HepG2 (cell line): ENCODE data around the gene KCNK10. TPM values are rescaled to one million over a fixed set of nuclear protein-coding genes. Genes with fewer than 3 reads are reported as not detected.

Source experiments
- ATAC-seq: fragments of 200-7000 bp; cut with Tn5 transposase; 3 replicates; pipeline ENCODE4 v1.9.1; 2020; ENCODE audit warnings: mild to moderate bottlenecking, moderate library complexity
- BruUV-seq: library from RNA; stranded (reverse); fragments of 400-500 nt; replicated peaks from 2 replicates; lab custom pipeline; 2021; lab: Mats Ljungman, UMichigan
- CTCF ChIA-PET: fragments of 300-600 bp; formaldehyde crosslinking; extraction: SDS; loops from one replicate; lab custom pipeline; 2021; ENCODE audit warnings: low total read pairs, inconsistent platforms, low intra/inter-chr PET ratio; lab: Yijun Ruan, JAX
- POLR2A ChIA-PET: fragments of 350-600 bp; sonication (Branson Sonifier 250); formaldehyde crosslinking; loops from one replicate; lab custom pipeline; 2020; ENCODE audit warnings: antibody characterized with exemption, inconsistent platforms; lab: Yijun Ruan, JAX
- DNase-seq: peaks from one replicate; pipeline ENCODE4 v3.0.0-alpha.2; 2015; ENCODE audit warnings: low spot score
- FAIRE-seq: peaks from 3 replicates; lab custom pipeline; 2011; peaks lifted over from hg19 to GRCh38; lab: Jason Lieb, UNC
- H2AFZ ChIP-seq: one replicate; pipeline ENCODE4 v1.6.1; 2011; ENCODE audit warnings: low read length, inconsistent platforms
- H3K27ac ChIP-seq: fragments of 300-600 bp; 3 replicates; pipeline ENCODE4 v1.8.0; 2011; ENCODE audit warnings: mixed run types, mild to moderate bottlenecking, mixed read lengths, low read length, inconsistent platforms; ENCODE audit not compliant: insufficient read depth; ENCODE audit errors: extremely low read length
- H3K27me3 ChIP-seq, 2 experiments: fragments of 200-600 bp in 1 of 2; 2 replicates in 1 of 2; 3 replicates in 1 of 2; pipeline versions ENCODE4 v1.6.0 to v1.8.0; 2011; ENCODE audit warnings: low read length in 2 of 2, mild to moderate bottlenecking in 2 of 2, moderate library complexity in 2 of 2, inconsistent platforms in 1 of 2; ENCODE audit not compliant: insufficient read depth in 2 of 2, control insufficient read depth in 1 of 2
- H3K36me3 ChIP-seq, 2 experiments: fragments of 200-600 bp in 1 of 2; replicated peaks in 1 of 2; 2 replicates in 1 of 2; 3 replicates in 1 of 2; pipeline versions ENCODE4 v1.5.1 to v1.8.0; 2011; ENCODE audit warnings: low read length in 2 of 2, inconsistent platforms in 1 of 2; ENCODE audit not compliant: insufficient read depth in 2 of 2, control insufficient read depth in 1 of 2
- H3K4me1 ChIP-seq: 2 replicates; pipeline ENCODE4 v1.5.1; 2012; ENCODE audit warnings: low read length, inconsistent platforms; ENCODE audit not compliant: insufficient read depth
- H3K4me2 ChIP-seq: 2 replicates; pipeline ENCODE4 v1.6.0; 2011; ENCODE audit warnings: low read depth, low read length, inconsistent platforms
- H3K4me3 ChIP-seq, 3 experiments: fragments of 200-600 bp in 1 of 3; sonication (generic), shearing (Covaris generic) in 1 of 3; replicated peaks in 1 of 3; 2 replicates each; pipeline ENCODE4 v1.5.1; 2011 to 2016; ENCODE audit warnings: low read length in 3 of 3, inconsistent platforms in 2 of 3, low read depth in 2 of 3, mild to moderate bottlenecking in 2 of 3, control low read depth in 1 of 3, mixed read lengths in 1 of 3; ENCODE audit not compliant: insufficient read depth in 1 of 3
- H3K79me2 ChIP-seq: one replicate; pipeline ENCODE4 v1.6.1; 2011; ENCODE audit warnings: low read length, inconsistent platforms; ENCODE audit not compliant: insufficient read depth
- H3K9ac ChIP-seq: 2 replicates; pipeline ENCODE4 v1.6.0; 2011; ENCODE audit warnings: mild to moderate bottlenecking, low read depth, low read length, inconsistent platforms; ENCODE audit not compliant: insufficient read depth
- H3K9me3 ChIP-seq: 2 replicates; pipeline ENCODE4 v1.5.1; 2012; ENCODE audit warnings: mild to moderate bottlenecking, low read length
- H4K20me1 ChIP-seq: 2 replicates; pipeline ENCODE4 v1.6.0; 2011; ENCODE audit warnings: inconsistent platforms, mild to moderate bottlenecking, low read length, moderate library complexity; ENCODE audit not compliant: insufficient read depth
- AGO1 ChIP-seq: fragments of 200-400 bp; formaldehyde crosslinking; IDR thresholded peaks from 2 replicates; pipeline ENCODE4 v1.6.1; 2017; ENCODE audit warnings: mild to moderate bottlenecking, low read depth, low read length, moderate library complexity; ENCODE audit not compliant: poor library complexity, severe bottlenecking
- BCL3 ChIP-seq: sonication (generic); formaldehyde crosslinking; IDR thresholded peaks from 2 replicates; pipeline ENCODE4 v1.5.1; 2020; ENCODE audit warnings: mild to moderate bottlenecking, missing genetic modification reagents, moderate library complexity
- BCL6 ChIP-seq: IDR thresholded peaks from 2 replicates; pipeline ENCODE4 v1.6.1; 2016; ENCODE audit warnings: missing genetic modification reagents, missing compliant biosample characterization
- CCAR2 ChIP-seq: fragments of 200-400 bp; formaldehyde crosslinking; optimal IDR thresholded peaks from 2 replicates; pipeline ENCODE3; 2018; ENCODE audit warnings: low read depth, mild to moderate bottlenecking, low read length, moderate library complexity
- KLF11 ChIP-seq: IDR thresholded peaks from 2 replicates; pipeline ENCODE4 v1.6.1; 2016; ENCODE audit warnings: missing compliant biosample characterization
- MTA3 ChIP-seq: sonication (generic); formaldehyde crosslinking; IDR thresholded peaks from 2 replicates; pipeline ENCODE4 v1.4.0; 2020; ENCODE audit warnings: missing genetic modification reagents
- PRMT3 ChIP-seq: sonication (generic); formaldehyde crosslinking; IDR thresholded peaks from 2 replicates; pipeline ENCODE4 v1.8.1; 2022; ENCODE audit warnings: low read depth, mild to moderate bottlenecking, moderate library complexity, missing genetic modification reagents, borderline replicate concordance
- PRPF4 ChIP-seq: fragments of 200-400 bp; formaldehyde crosslinking; IDR thresholded peaks from 2 replicates; pipeline ENCODE4 v1.6.1; 2016; ENCODE audit warnings: low read length, low read depth; ENCODE audit not compliant: poor library complexity, severe bottlenecking
- SALL1 ChIP-seq: sonication (generic); formaldehyde crosslinking; IDR thresholded peaks from 2 replicates; pipeline ENCODE4 v1.8.0; 2022; ENCODE audit warnings: mild to moderate bottlenecking, missing genetic modification reagents
- U2AF1 ChIP-seq: fragments of 200-400 bp; formaldehyde crosslinking; optimal IDR thresholded peaks from 2 replicates; pipeline ENCODE3; 2017; ENCODE audit warnings: mild to moderate bottlenecking, low read depth, low read length
- ZBTB20 ChIP-seq: sonication (generic); formaldehyde crosslinking; IDR thresholded peaks from 2 replicates; pipeline ENCODE4 v1.8.1; 2023; ENCODE audit warnings: missing genetic modification reagents, low read depth, mild to moderate bottlenecking, borderline replicate concordance
- ZNF136 ChIP-seq: sonication (generic); formaldehyde crosslinking; IDR thresholded peaks from 2 replicates; pipeline ENCODE4 v1.8.1; 2022; ENCODE audit warnings: low read depth, mild to moderate bottlenecking, moderate library complexity, missing genetic modification reagents
- ZNF326 ChIP-seq: sonication (generic); formaldehyde crosslinking; IDR thresholded peaks from 2 replicates; pipeline ENCODE4 v1.4.0; 2020; ENCODE audit warnings: missing genetic modification reagents, borderline replicate concordance
- ZNF383 ChIP-seq: sonication (generic); formaldehyde crosslinking; IDR thresholded peaks from 2 replicates; pipeline ENCODE4 v1.4.0; 2020; ENCODE audit warnings: missing genetic modification reagents, mild to moderate bottlenecking, borderline replicate concordance
- ZNF460 ChIP-seq: sonication (generic); formaldehyde crosslinking; IDR thresholded peaks from 2 replicates; pipeline ENCODE4 v1.5.1; 2020; ENCODE audit warnings: missing genetic modification reagents, mild to moderate bottlenecking, borderline replicate concordance
- ZNF749 ChIP-seq: sonication (generic); formaldehyde crosslinking; IDR thresholded peaks from 2 replicates; pipeline ENCODE4 v1.8.0; 2022; ENCODE audit warnings: mild to moderate bottlenecking, missing genetic modification reagents, moderate library complexity, borderline replicate concordance
- WGBS: methylation state at CpG from one replicate; pipeline ENCODE4 v1.1.6; 2017; ENCODE audit warnings: low lambda C conversion rate; 5-methylcytosine and 5-hydroxymethylcytosine counted together
- in situ Hi-C: cut with HindIII; loops from 2 replicates; pipeline ENCODE4 v1.10.0; 2017; ENCODE audit warnings: low pct_unique_long_range_greater_than_20kb; ENCODE audit not compliant: extremely low pct_ligation_motif_present
- intact Hi-C: fragments of 100-400 bp; cut with micrococcal nuclease; formaldehyde crosslinking; loops from one replicate; pipeline ENCODE4 v1.10.0; 2022; ENCODE audit not compliant: unreplicated experiment
- polyA plus RNA-seq, 8 experiments: library from polyadenylated mRNA; depleted of rRNA in 3 of 8; stranded (reverse) in 7 of 8; unstranded in 1 of 8; fragments of >200 nt; fragmentation: Illumina TruSeq in 4 of 8; extraction: Trizol in 4 of 8; gene quantifications; 2 replicates each; pipeline versions ENCODE4 v1.2.1 to v1.2.3, GENCODE V29; 2011 to 2016; ENCODE audit warnings: low read depth in 4 of 8, missing spikeins in 1 of 8, mixed read lengths in 1 of 8; ENCODE audit not compliant: insufficient read depth in 1 of 8
- total RNA-seq, 5 experiments: library from RNA; depleted of rRNA; stranded (reverse); fragments of >200 nt; fragmentation: Illumina TruSeq; extraction: Trizol; gene quantifications; 2 replicates each; pipeline ENCODE4 v1.2.3, GENCODE V29; 2016; ENCODE audit warnings: low read depth in 1 of 5
- TF ChIP-seq, protein P1 (sequence below): sonication (generic); formaldehyde crosslinking; IDR thresholded peaks from 2 replicates; pipeline ENCODE4 v1.9.0; 2021; ENCODE audit warnings: missing genetic modification reagents, mild to moderate bottlenecking, borderline replicate concordance

Gene KCNK10
- total and polyA plus RNA-seq, 2 of the 13 experiments (the other 11 are each of a cell fraction or from before 2014, with no cell fraction given) = not detected

GRCh38 chr14:88286309-88286708 lies 36.8 kb downstream of the KCNK10 start:
- ATAC-seq = no peak
- FAIRE-seq = no peak
- H3K9ac ChIP-seq = no peak overlapping the region
- no peak overlapping the region for H2AFZ ChIP-seq
- H3K27ac ChIP-seq = no peak overlapping the region
- H3K4me1 ChIP-seq = no peaks in the 10 kb centered on the region
- intact Hi-C loops = no loop called here
- H3K36me3 ChIP-seq = no peaks in the 10 kb centered on the region
- no peaks in the 10 kb centered on the region for H3K79me2 ChIP-seq
- H4K20me1 ChIP-seq = no peaks in the 10 kb centered on the region
- no TSS peak for BruUV-seq
- no peak for TF ChIP-seq PRMT3 (CRISPR knock-in tag)
- no peak for TF ChIP-seq CCAR2
- TF ChIP-seq AGO1 = no peak
- TF ChIP-seq U2AF1 = no peak
- TF ChIP-seq PRPF4 = no peak
- TF ChIP-seq MTA3 (CRISPR knock-in tag) = no peak
- no peak for TF ChIP-seq BCL3 (CRISPR knock-in tag)
- TF ChIP-seq ZNF326 = no peak
- no peak for TF ChIP-seq ZBTB20 (CRISPR knock-in tag)
- TF ChIP-seq, protein P1, sequence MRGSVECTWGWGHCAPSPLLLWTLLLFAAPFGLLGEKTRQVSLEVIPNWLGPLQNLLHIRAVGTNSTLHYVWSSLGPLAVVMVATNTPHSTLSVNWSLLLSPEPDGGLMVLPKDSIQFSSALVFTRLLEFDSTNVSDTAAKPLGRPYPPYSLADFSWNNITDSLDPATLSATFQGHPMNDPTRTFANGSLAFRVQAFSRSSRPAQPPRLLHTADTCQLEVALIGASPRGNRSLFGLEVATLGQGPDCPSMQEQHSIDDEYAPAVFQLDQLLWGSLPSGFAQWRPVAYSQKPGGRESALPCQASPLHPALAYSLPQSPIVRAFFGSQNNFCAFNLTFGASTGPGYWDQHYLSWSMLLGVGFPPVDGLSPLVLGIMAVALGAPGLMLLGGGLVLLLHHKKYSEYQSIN (CRISPR knock-in tag) = no peak
- no peak for TF ChIP-seq SALL1 (CRISPR knock-in tag)
- no peak for TF ChIP-seq ZNF136 (CRISPR knock-in tag)
- TF ChIP-seq ZNF460 (CRISPR knock-in tag) = no peak
- TF ChIP-seq KLF11 (CRISPR knock-in tag) = no peak
- no peak for TF ChIP-seq BCL6
- no peak for TF ChIP-seq ZNF749
- no peak for TF ChIP-seq ZNF383
- no peaks in the 10 kb centered on the region for H3K9me3 ChIP-seq
- in situ Hi-C loops = no loop called here
- ChIA-PET POLR2A (no interaction called here), CTCF (no interaction called here)
- no peak for DNase-seq
- H3K27me3 ChIP-seq = no peaks in the 10 kb centered on the region
- H3K4me3 ChIP-seq = no peak overlapping the region
- no peak overlapping the region for H3K4me2 ChIP-seq
- 0% methylated on average over 1 of the region's 1 CpG for WGBS
